KG1 (cell line): ENCODE results near the gene CABP1.
A peak's percentile ranks its signal among the peaks of the same experiment; 100 is the strongest.
"Not testable (repeated sequence)": the region's sequence is repeated elsewhere in the genome, so short reads cannot be mapped to it uniquely, and the experiment has no call there.

Source experiments
- DNase-seq: peaks from one replicate; lab custom pipeline; 2025; lab: John Stamatoyannopoulos, UW

The CABP1 gene

DNA sequence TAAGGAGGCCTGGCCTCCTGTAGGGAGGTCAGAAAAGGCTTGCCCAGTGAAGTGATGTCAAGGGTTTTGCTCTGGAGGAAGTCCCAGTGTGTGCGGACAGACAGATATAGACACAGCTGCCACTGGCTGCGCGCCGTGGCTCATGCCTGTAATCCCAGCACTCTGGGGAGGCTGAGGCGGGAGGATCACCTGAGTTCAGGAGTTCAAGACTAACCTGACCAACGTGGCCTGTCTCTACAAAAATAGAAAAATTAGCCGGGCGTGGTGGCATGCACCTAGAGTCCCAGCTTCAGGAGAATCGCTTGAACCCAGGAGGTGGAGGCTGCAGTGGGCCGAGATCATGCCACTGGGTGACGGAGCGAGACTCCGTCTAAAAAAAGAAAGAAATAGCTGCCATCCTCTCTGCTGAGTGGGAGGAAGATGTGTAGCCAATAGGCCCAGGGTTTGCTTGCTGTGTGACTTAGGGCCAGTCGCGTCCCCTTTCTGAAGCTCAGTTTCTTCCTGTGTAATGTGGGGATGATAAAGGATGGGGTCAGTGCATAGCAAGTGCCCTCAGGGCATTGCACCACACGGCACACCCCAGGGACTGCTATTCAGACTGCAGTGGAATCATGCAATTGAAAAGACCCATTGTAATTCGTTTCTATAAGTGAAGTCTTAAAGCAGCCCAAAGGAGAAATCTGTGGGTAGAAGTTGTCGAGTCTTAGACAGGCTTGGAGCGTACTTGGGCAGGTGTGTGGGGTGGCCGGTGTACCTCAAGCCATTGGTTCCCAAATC, 27.9 kb downstream of the CABP1 start:
- no peak for DNase-seq

DNA sequence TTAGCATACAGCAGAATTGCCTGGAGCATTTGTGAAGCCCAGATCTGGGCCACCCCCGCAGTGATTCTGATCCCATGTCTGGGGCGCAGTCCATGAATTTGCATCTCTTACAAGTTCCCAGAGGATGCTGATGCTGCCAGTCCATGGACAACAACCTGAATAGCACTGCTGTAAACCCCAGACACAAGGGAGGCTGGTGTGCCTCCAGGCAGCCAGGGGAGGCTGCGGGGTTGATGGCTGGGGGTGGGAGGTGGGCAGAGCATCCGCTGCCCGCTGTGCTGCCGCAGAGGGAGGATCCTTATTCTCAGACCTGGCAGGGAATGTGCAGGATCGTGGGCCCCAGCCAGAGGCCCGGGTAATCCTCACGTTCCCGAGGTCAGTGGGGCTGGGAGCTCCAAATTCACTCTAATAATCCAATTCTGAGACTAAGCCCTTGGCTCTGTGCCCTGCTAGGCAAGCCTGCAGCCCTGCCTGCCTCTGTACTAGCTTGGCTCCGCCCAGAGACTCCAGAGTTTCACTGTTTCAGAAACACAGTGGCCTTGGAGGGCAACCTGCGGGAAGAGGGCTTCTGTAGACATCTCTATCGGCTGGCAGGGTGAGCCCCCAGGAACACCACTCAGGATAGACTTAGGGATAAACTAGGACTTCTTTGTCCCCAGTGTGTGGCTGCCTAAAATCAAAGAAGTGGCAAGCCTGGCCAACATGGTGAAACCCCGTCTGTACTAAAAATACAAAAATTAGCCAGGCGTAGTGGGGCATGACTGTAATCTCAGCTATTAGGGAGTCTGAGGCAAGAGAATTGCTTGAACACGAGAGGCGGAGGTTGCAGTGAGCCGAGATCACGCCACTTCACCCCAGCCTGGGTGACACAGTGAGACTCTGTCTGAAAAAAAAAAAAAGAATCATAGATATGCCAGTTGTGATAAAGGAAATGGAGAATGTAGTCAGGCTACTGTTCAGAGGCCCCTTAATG, 28.7 kb downstream of the CABP1 start:
- DNase-seq = no peak

DNA sequence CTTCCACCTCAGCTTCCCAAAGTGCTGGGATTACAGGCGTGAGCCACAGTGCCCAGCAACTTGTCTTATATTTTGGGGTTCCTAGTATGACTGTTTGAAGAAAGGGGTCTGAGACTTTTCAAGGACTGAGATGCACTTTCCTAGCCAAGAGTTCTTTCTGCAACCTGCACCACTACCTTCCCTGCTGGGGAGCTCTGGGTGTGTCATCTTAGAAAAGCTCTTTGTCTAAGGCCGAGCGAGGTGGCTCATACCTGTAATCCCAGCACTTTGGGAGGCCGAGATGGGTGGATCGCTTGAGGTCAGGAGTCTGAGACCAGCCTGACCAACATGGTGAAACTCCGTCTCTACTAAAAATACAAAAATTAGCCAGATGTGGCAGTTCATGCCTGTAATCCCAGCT, 29.8 kb downstream of the CABP1 start:
- DNase-seq = not testable (repeated sequence)

DNA sequence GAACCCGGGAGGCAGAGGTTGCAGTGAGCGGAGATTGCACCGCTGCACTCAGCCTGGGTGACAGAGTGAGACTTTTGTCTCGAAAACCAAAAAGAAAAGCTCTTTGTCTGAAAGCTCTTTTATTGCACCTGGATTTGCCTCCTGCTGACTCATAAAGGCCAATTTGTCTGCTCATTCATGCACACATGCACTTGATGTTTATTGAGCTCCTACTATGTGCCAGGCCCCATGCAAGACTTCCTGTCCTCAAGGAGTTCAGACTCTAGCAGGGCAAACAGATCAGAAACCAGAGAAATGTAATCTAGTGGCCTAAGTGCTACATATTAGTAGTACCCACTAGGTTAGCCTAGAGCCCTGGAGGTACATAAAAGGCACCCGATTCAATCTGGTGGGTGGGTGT, 30.2 kb downstream of the CABP1 start:
- DNase-seq = no peak

DNA sequence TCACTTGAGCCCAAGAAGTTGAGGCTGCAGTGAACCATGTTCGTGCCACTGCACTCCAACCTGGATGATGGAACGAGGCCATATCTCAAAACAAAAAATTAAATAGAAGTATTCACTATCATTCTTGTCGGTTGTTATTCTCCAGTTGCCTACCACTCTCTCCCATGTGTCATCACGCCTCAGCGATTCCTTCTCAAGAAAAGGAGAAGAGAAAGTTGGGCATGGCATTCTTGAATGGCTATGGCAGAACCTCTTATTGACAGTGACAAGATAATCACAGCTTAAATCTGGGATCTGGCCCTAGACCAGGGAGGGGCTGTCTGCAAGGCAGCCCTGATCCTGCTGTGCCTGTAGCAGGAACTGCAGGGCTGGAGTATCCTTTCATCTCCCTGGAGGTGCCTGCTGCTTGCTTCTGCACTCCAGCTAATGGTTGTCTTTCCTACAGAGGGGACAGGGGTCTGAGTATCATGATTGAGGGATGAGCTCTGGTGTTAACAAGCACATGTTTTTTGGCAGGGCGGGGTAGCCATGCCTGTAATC, 33.7 kb downstream of the CABP1 start:
- DNase-seq = no peak

DNA sequence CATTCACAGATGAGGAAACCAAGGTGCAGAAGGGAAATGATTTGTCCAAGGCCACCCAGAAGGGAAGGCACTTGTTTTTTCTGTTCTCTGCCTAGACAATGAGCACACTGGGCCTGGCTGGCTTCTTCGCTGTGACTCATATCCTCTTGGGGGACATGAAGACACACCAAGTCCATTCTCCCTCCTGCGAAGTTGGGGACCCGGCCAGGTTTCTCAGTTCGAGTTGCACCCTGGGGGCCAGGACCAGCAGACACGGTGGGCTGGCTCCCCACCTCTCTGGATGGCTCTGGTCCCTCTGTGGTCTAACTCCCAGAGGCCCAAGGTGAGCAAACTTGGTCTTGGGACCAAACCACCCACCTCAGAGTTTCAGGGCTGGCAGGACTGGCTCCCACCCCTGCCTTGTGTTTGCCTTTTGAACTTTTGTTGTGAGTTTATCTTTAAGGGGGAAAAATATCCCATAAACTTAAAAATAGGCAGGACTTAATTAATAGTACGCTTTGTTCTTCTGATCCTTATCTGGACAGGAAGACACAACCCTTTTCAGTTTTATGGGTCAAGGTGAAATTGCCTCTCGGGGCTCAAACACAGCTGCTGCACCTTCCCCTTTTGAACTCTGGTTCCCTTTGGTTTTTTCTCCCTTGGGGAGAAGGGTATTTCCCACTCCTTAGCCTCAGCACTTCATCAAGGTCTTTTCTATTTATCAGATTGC, 37.5 kb downstream of the CABP1 start:
- DNase-seq = no peak

DNA sequence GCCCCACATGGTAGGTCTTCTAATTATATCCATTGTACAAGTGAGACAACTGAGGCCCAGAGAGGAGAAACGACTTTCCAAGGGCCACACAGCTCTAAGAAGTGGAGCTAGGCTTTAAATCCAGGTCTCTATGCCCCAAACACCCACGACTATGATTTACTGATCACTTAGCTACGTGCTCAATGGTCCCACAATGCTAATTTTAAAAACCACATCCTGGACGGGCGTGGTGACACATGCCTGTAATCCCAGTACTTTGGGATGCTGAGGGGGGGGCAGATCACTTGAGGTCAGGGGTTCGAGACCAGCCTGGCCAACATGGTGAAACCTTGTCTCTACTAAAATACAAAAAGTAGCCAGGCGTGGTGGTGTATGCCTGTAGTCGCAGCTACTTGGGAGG, 38.1 kb downstream of the CABP1 start:
- no peak for DNase-seq

DNA sequence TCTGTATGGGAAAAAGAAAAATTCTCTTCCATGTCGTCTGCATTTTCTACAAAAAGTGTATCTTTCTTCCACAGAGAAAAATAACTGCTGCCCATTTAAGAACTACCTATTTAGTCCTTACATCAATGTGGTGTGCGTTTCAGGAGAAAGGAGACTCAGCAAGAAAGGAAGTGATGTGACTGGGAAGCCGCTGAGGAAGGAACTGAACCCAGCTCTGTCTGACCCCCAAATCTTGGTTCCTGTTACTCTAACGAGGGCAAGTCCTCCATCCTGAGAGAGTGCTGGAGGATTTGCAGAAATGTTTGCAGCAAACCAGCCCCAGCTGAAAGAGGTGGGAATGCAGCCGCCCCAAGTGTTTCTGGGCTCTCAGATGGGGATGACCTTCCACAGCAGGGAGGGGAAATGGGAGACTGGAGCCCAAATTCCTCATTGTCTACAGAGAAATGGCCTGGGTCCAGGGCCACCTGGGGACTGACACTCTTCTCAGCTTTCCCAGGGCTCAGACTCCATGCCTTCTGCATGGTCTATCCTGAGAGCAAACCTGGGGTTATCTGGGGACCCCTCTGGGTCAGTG, 39.8 kb downstream of the CABP1 start:
- DNase-seq = no peak

DNA sequence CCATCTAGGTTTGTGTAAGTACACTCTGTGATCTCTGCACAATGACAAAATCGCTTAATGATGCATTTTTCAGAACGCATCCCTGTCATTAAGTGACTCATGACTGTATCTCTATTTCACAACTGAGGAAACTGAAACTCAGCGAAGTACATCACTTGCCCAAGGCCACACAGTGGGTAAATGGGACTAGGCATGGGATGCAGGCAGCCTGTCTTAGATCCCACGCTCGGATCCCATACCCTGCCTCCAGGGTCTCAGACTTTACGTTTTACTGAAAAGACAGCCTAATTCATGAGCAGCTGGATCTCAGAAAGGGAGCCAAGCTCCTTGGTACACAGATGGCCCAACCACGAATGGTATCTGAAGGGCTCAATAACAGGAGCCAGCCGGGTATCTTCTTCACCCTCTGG, 44.1 kb downstream of the CABP1 start:
- DNase-seq = no peak

DNA sequence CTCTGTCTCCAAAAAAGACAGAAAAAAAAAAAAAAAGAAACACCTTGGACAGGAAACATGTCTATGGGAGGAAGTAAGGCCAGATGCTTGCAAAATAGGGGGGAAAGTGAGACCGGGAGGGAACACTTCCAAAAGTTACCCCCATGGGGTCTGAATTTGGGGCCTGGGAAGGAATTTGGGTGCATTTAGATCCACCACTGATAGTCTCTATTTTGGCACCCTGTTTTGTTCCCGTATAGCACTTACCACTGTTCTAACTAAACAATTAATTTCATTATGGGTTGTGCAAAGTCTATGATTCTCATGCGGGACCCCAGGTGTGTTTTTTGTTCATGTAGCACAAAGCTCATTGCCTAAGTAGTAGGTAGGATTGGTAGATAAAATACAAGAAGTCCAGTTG, 45.1 kb downstream of the CABP1 start:
- DNase-seq = no peak

DNA sequence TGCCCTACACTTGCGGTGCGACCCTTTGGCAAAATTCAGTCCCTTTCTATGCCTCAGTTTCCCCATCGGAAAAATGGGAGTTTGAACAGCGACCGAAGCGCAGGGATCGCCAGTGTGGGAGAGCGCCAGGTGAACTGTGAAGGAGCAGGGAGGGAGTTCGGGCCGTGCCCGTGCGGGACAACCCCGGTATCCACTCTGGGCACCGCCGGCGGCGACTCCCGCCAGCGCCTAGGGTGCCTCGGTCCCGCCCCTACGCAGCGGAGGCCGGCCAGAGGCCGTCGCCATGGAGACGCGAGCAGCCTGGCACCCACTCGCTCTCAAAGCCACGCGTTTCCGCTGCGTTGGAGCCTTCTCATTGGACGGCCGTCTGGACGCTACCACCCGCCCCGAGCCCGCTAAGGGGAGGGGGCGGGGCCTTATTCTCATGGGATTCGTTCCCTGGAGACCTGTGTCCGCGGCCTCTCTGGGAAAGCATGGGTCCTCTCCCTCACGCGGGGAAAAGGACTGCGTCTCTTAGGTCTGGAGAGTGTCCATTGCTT, 45.8 kb downstream of the CABP1 start:
- DNase-seq = peak; percentile 100

DNA sequence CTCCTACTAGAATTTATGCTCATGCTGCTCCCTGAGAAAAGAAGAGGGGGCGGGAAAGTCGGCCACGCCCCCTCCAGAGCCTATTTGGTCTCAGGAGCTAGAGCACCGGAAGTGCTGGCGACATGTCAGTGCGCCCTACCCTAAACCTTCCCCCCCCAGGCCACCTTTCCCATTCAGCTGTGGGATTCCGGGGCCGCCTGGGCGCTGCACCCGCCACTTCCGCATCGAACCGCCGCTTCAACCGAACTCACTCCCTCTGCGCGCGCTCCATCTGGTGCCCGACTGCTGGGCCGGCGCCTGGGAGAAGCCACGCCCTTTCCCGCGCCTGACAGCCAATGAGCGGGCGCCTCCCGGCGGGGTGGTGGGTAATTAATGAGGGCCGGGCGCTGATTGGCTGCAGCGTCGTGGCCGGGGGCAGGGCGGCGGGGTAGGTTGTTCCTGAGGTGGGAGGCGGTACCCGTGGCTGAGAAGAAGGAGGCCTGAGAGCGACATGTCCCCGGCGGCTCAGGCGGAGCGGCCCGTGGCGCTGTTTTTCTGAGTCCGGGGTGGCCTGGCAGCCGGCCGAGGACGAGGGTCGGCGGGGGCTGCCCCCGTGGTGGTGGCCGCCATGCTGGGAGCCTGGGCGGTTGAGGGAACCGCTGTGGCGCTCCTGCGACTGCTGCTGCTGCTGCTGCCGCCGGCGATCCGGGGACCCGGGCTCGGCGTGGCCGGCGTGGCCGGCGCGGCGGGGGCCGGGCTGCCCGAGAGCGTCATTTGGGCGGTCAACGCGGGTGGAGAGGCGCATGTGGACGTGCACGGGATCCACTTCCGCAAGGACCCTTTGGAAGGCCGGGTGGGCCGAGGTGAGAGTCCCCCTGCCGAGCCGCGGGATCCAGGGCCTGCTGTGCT, 46.5 kb downstream of the CABP1 start, which contains the start of gene MLEC:
TSS of gene MLEC (plus strand) at position 460 of the 888 bp plus-strand sequence. CDS start at position 608, 148 bp downstream.
- DNase-seq = peak; percentile 100

DNA sequence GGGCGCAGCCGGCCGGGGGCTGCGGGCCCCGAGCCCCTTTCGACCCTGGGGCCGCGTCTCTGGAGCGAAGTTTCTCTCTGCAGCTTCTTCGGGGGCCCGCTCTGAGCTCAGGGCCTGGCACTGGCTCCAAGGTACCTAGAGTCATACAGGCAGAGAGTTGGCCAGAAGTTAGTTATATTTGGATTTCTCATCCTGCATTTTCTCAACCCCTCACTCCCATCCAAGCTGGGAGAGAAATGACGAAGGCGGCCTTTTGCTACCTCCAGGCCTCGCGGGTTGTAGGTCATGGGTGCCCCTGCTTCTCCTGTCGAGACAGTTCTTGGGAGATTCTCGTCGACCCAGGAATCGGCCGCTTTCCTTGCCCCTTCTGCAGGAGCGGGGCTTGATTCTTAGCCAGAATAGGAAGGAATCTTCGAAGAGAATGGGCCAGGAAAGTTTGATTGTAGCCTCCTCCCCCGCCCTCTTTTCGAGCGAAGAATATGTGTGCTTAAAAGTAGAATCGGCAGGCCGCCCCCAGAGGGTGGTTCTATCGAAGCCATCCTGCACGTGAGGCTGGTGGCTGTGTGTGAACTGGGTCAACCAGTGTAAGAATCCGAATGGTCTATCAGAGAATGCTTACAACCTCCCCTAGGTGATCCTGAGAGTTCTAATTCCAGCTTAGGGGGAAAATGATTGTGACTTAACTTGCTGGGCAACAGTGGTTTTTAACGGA, 47.3 kb downstream of the CABP1 start:
- no peak for DNase-seq

DNA sequence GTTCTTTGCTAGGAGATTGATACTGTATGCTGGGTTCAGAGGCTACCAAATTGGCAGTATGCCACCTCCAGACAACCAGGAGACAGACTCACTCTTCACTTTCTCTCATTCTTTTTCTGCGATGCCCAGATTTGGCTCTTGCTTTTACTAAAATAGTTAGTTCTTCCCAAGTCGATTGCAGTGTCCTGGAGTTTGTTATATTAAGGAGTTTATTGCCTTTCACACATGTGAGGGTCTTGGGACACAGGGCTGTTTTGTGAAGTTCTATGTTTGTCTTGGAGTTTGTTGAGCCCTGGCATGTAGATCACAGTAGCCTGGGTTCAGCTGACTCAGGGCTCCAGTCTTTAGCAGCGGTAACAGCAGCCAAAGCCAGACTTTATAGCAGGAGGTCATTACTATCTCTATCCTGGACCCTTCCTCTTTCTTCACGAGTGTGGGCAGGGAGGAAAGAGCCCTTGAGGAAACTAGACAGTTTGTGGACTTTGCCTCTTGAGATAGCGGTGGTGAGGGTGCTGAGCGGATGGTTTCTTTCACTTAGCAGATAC, 48.2 kb downstream of the CABP1 start:
- DNase-seq = no peak

DNA sequence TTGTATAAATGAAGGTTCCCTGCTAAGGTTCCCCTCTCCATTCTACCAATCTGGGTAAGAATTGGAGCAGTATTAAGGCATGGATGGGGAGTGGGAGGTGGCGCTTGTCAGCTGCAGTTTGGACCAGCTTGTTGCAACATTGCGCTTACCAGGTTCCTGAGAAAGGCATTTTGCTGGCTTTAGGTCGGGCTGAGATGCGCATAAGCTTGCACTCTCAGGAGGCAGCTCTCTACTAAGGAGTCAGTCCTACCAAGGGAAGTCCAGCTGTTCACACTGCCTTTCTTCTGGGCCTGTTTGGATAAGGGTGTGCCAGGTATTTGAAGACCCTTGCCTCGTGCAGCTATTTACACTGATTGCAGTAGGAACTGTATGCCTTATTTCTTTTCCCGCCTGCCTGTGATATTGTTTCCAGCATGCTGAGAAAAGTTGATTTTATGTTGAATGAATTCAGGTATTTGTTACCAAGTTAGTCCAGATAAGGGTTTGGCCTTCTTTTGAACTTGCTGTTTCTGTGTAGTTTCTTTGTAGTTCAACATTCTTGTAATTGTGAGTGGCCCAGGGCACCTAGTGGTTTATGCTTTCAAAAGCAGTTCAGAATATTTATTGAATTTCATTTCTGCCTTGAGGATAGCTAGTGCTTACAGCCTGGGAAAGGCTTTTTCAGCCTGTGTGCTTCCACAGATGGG, 49.1 kb downstream of the CABP1 start:
- DNase-seq = no peak

DNA sequence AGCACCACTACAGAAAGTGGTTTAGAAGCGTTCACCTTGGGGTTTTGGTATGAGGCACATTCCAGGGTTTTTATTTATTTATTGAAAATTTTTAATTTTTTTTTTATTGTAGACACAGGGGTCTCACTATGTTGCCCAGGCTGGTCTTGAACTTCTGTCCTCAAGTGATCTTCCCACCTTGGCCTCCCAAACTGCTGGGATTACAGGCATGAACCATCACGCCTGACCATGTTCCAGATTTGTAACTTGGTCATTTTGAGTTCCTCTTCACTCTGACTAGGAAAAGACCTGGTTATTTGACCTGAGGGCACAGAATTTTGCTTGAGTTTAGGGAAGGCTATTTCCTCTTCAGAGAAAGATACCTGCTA, 49.6 kb downstream of the CABP1 start:
- no peak for DNase-seq

DNA sequence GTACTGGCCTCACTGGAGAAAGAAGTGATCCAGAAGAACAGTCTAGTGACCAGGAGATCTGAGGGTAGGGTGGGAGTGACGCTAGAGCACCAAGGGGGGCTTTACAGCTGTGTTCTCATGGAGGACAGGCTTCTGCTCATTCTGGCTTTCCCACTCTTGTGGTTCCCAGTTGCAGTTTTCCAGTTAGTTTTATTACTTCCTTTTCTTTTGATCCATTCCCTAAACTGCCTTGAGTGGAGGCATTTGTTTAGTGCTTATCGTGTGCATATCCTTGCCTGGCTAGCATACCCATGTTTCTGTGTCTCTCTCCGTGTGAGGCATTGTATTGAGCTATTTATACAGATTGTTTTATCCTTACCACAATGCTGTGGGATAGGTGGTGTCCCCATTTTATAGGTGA, 50.6 kb downstream of the CABP1 start:
- DNase-seq = no peak

DNA sequence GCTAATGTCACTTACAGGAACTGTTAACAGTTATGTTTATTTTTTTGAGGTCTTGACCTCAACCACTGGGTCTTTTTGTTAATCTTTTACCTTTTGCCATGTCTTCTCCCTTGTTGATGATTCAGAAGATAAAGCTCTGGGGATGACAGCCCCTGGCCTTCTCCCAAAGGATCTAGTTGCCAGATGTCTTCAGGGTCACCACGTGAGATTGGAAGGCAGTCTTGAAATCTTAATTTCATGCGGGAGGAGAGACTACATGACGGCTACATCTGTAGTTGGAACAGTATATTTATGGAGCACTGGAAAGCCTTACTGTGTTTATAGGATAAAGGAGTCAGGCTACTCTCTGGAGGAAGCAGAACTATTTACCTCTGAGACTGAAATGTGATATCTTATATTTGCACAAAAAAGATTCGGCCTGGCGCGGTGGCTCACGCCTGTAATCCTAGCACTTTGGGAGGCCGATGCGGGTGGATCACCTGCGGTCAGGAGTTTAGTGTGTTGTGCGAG, 52.2 kb downstream of the CABP1 start:
- DNase-seq = no peak

DNA sequence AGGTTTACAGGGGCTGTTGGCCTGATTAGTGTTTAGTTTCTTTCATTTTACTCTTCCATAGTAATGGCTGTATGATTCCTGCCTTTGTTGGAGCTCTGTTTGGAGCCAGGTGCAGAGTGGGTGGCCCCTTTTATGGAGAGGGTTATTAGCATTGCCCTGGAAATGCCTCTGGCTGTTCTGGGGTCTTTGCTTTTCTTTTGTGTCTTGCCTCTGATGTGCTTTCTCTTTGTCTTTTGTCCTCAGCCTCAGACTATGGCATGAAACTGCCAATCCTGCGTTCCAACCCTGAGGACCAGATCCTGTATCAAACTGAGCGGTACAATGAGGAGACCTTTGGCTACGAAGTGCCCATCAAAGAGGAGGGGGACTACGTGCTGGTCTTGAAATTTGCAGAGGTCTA, 53.4 kb downstream of the CABP1 start:
- no peak for DNase-seq
